ENCODE data around the gene SEMA7A.

SEMA7A gene

GRCh38 chr15:74417225-74417624 lies 16.5 kb downstream of the SEMA7A start:
- no peak for DNase-seq (ENCODE audit: extremely low read depth, low read depth)
- TF ChIP-seq CTCF (IDR thresholded peaks at IDR 0.05; ENCODE audit: low read depth, low read length) = no peak

GRCh38 chr15:74415966-74416916 lies 17.5 kb downstream of the SEMA7A start:
- TF ChIP-seq CTCF (IDR thresholded peaks at IDR 0.05; ENCODE audit: low read depth, low read length) = no peak
- DNase-seq (ENCODE audit: extremely low read depth, low read depth) = no peak

- TF ChIP-seq CTCF (IDR thresholded peaks at IDR 0.05; ENCODE audit: low read depth, low read length) = no peak
- DNase-seq (ENCODE audit: extremely low read depth, low read depth) = no peak
Measured at GRCh38 chr15:74414603-74415338, 19.0 kb downstream of the SEMA7A start.

GRCh38 chr15:74414081-74414580 lies 19.6 kb downstream of the SEMA7A start:
- no peak for DNase-seq (ENCODE audit: extremely low read depth, low read depth)
- TF ChIP-seq CTCF (IDR thresholded peaks at IDR 0.05; ENCODE audit: low read depth, low read length) = no peak

GRCh38 chr15:74413350-74414080 lies 20.2 kb downstream of the SEMA7A start:
- no peak for DNase-seq (ENCODE audit: extremely low read depth, low read depth)
- TF ChIP-seq CTCF (IDR thresholded peaks at IDR 0.05; ENCODE audit: low read depth, low read length) = no peak

- DNase-seq (ENCODE audit: extremely low read depth, low read depth) = no peak
- no peak for TF ChIP-seq CTCF (IDR thresholded peaks at IDR 0.05; ENCODE audit: low read depth, low read length)
Measured at GRCh38 chr15:74412159-74412558, 21.6 kb downstream of the SEMA7A start.
